Activated T-cell treated with anti-CD3 and anti-CD28 coated beads, Interleukin-2, amount 50 U/mL, for 4 hours (primary cell): ENCODE results near the gene SRPK3. TPM values are rescaled to one million over a fixed set of nuclear protein-coding genes. Genes with fewer than 3 reads are reported as not detected.
A peak's percentile ranks its signal among the peaks of the same experiment; 100 is the strongest.

Experiments
- ATAC-seq, 2 donors: fragments of 200-7000 bp; cut with Tn5 transposase; one replicate each; pipeline ENCODE4 v1.10.0; 2021
- DNase-seq: peaks from one replicate; pipeline ENCODE4 v3.0.0-alpha.2; 2020
- H3K27me3 Mint-ChIP-seq: one replicate; pipeline ENCODE4 v1.8.0; 2021; ENCODE audit warnings: low read depth, mixed read lengths
- H3K36me3 Mint-ChIP-seq: one replicate; pipeline ENCODE4 v1.8.0; 2022; ENCODE audit warnings: mixed read lengths; ENCODE audit not compliant: insufficient read depth
- H3K4me1 Mint-ChIP-seq: one replicate; pipeline ENCODE4 v1.8.0; 2021; ENCODE audit warnings: low read depth, mixed read lengths
- H3K4me3 Mint-ChIP-seq: one replicate; pipeline ENCODE4 v1.8.0; 2021; ENCODE audit warnings: mild to moderate bottlenecking, moderate library complexity, mixed read lengths
- H3K9me3 Mint-ChIP-seq: one replicate; pipeline ENCODE4 v1.8.0; 2021; ENCODE audit warnings: mixed read lengths
- total RNA-seq, 3 donors: library from RNA; stranded (reverse); gene quantifications; one replicate each; pipeline ENCODE4 v1.2.1, GENCODE V29; 2021

The SRPK3 gene
- total RNA-seq, 3 donors from 2014 or later, result not detected

DNA sequence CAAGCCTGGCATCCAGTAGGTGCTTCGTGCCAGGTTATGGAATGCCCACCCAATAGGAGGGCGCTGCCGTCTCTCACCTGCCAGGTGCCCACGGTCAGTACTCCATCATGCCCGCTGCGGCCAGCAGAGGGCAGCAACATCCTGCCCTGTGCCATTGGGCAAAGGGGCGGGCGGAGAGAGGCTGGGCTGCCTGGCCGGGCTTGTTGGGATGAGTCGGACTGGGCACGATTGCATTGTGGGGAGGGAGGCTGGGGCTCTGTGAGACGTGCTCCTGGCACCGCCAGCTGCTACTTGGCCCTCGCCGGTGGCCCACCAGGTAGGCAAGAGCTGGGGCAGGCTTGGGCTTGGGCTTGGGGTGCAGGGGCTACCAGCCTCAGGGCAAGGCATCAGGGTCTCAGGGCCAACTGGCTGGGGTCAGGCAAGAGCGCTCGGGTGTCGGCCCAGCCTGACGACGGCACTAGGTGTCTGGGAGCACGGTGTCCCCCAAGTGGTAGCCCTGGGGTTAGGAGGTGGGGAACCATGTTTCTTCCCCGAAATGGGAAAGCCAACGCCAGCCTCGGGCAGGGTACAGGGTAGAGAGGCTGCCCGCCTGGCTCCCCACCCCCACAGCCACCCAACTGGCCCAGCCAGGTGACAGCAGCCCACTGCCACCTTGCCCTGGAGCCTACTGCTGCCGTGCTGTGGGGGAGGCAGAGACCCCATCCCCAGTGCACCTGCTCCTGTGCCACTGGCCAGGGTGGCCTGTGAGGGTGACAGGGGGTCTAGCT, 16.7 kb upstream of the SRPK3 start, which contains the start of gene PLXNB3:
PLXNB3 (plus strand) TSS at position 261 of the 767 bp plus-strand sequence. CDS start 1,287 bp downstream, outside the sequence.
- no peaks in the 10 kb centered on the region for H3K27me3 Mint-ChIP-seq
- H3K4me3 Mint-ChIP-seq, result no peak within 1 kb of the TSS
- DNase-seq, result peak; percentile 78
- peaks cover 7% of the 10 kb centered on the region for H3K4me1 Mint-ChIP-seq
- H3K36me3 Mint-ChIP-seq, result no peaks in the 10 kb centered on the region
- ATAC-seq, result peak; percentile 79 to 81
- no peaks in the 10 kb centered on the region for H3K9me3 Mint-ChIP-seq

DNA sequence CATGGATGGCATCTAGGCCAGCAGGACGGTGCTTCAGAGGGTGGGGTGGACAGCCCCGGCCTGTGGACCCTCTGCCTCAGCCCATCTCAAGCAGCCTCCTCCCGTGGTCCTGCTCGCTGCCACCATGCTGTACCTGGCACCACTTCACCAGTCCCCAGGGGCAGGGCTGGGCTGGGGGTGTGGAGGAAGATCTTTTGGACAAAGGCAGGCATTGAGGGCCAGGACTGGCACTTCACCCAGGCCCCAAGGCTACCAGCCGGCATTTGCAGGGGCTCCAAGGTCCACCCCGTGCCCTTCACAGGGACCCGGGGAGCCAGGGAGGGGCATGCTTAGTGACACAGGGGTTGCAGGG, 16.1 kb upstream of the SRPK3 start:
- Mint-ChIP-seq H3K36me3 (no peaks in the 10 kb centered on the region), H3K4me3 (no peak overlapping the region), H3K27me3 (no peaks in the 10 kb centered on the region), H3K9me3 (no peaks in the 10 kb centered on the region), H3K4me1 (peaks cover 7% of the 10 kb centered on the region)
- ATAC-seq, result no peak
- DNase-seq, result peak; percentile 3

DNA sequence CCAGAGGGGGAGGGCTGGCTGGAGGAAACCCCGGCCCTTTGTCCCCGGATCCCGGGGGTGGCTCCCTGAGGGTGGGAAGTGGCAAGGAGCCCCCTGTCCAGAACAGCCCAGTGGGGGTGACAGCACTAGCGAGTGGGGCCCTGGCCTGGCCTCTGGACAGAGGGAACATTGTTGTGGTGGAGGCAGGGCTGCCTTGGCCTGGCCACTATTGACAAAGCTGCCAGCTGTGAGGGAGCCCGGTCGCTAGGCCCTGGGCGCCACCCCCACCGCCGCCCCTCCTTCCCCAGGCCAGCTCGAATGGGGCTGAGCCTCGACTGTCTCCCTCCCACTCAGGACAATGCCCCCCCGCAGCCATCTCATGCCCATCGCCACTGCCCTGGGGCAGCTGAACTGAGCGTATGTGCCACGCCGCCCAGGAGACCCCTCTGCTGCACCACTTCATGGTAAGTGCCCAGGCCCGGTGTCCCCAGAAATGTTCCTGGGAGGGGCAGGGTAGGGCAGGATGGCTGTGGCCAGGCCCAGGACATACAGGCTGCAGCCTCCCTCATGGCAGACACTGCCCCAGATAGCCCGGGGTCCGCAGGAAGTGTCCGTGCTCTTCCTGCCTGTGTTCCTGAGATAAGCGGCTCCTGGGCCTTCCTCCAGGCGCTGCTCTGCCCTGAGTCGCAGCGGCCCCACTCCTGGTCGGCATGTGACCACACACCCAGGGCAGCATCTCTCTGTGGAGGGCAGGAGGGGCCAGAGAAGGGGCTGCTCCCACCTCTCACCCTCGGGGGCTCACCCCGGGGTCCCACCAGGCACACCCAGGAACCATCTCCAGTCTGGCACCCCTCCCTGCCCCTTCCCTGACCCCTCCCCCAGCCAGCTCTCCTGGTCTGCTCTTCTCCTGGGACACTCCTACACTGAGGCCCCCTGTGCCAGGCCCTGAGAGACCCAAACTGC, 15.4 kb upstream of the SRPK3 start:
- no peaks in the 10 kb centered on the region for H3K27me3 Mint-ChIP-seq
- H3K36me3 Mint-ChIP-seq, result no peaks in the 10 kb centered on the region
- peaks cover 7% of the 10 kb centered on the region for H3K4me1 Mint-ChIP-seq
- ATAC-seq (no peak), DNase-seq (peak; percentile 4)
- no peaks in the 10 kb centered on the region for H3K9me3 Mint-ChIP-seq
- no peak overlapping the region for H3K4me3 Mint-ChIP-seq

DNA sequence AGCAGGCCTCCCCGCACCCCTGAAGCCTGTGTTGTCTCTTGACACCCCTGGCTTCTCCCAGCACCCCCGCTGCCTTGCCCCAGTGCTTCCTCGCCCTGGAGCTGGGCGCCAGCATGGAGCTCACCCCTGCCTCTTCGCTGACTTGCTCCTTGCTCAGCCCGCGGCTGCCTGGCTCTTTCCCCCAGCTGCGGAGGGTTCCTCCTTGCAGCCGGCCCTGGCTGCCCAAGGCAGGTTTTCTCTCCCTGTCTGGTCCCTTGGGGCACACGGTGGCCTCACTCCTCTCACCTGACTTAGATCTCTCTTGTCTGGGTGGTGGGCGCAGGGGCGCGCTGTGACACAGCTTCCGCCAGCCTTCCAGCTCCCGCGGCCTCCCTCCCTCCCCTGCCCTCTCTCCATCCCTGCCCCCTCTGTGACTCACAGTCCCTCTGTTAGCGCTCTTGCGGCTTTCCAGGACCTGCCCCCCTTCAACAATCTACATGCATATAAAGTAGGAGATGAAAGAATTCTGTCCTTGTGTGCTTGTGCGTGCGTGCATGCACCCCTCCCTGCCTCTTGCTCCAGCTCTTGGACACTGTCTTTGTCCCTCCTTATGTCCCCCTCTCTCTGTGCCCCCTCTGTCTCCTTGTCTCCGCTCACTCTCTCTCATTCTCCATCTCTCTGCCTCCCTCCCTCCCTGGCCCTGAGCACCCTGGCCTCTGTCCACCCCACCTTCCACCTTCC, 14.6 kb upstream of the SRPK3 start:
- peak; percentile 65 to 74 for ATAC-seq
- Mint-ChIP-seq H3K36me3 (no peaks in the 10 kb centered on the region), H3K4me3 (no peak overlapping the region), H3K9me3 (no peaks in the 10 kb centered on the region), H3K4me1 (peaks cover 7% of the 10 kb centered on the region), H3K27me3 (no peaks in the 10 kb centered on the region)
- DNase-seq, result peak; percentile 30

DNA sequence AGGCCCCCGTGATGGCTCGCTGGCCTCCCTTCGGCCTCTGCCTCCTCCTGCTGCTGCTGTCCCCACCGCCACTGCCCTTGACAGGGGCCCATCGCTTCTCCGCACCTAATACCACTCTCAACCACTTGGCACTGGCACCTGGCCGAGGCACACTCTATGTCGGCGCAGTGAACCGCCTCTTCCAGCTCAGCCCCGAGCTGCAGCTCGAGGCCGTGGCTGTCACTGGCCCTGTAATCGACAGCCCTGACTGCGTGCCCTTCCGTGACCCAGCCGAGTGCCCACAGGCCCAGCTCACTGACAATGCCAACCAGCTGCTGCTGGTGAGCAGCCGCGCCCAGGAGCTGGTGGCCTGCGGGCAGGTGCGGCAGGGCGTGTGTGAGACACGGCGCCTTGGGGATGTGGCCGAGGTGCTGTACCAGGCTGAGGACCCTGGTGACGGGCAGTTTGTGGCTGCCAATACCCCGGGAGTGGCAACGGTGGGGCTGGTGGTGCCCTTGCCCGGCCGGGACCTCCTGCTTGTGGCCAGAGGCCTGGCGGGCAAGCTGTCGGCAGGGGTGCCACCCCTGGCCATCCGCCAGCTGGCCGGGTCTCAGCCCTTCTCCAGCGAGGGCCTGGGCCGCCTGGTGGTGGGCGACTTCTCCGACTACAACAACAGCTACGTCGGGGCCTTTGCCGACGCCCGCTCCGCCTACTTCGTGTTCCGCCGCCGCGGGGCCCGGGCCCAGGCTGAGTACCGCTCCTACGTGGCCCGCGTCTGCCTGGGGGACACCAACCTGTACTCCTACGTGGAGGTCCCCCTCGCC, 13.8 kb upstream of the SRPK3 start:
- H3K4me3 Mint-ChIP-seq, result no peak overlapping the region
- H3K4me1 Mint-ChIP-seq, result peaks cover 7% of the 10 kb centered on the region
- no peaks in the 10 kb centered on the region for H3K36me3 Mint-ChIP-seq
- H3K27me3 Mint-ChIP-seq, result no peaks in the 10 kb centered on the region
- no peaks in the 10 kb centered on the region for H3K9me3 Mint-ChIP-seq
- DNase-seq (peak; percentile 5), ATAC-seq (no peak)

DNA sequence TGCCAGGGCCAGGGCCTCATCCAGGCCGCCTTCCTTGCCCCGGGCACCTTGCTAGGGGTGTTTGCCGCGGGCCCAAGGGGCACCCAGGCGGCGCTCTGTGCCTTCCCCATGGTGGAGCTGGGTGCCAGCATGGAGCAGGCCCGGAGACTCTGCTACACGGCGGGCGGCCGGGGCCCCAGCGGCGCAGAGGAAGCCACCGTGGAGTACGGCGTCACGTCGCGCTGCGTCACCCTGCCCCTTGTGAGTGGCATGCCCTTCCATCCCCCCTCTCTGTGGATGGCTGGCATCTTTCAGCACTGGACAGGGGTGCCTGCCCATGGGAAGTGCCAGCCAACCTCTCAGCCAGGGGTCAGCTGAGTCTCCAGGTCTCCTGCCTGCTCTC, 13.2 kb upstream of the SRPK3 start:
- no peaks in the 10 kb centered on the region for H3K9me3 Mint-ChIP-seq
- ATAC-seq (no peak), DNase-seq (no peak)
- peaks cover 7% of the 10 kb centered on the region for H3K4me1 Mint-ChIP-seq
- no peaks in the 10 kb centered on the region for H3K27me3 Mint-ChIP-seq
- H3K4me3 Mint-ChIP-seq, result no peak overlapping the region
- H3K36me3 Mint-ChIP-seq, result no peaks in the 10 kb centered on the region

DNA sequence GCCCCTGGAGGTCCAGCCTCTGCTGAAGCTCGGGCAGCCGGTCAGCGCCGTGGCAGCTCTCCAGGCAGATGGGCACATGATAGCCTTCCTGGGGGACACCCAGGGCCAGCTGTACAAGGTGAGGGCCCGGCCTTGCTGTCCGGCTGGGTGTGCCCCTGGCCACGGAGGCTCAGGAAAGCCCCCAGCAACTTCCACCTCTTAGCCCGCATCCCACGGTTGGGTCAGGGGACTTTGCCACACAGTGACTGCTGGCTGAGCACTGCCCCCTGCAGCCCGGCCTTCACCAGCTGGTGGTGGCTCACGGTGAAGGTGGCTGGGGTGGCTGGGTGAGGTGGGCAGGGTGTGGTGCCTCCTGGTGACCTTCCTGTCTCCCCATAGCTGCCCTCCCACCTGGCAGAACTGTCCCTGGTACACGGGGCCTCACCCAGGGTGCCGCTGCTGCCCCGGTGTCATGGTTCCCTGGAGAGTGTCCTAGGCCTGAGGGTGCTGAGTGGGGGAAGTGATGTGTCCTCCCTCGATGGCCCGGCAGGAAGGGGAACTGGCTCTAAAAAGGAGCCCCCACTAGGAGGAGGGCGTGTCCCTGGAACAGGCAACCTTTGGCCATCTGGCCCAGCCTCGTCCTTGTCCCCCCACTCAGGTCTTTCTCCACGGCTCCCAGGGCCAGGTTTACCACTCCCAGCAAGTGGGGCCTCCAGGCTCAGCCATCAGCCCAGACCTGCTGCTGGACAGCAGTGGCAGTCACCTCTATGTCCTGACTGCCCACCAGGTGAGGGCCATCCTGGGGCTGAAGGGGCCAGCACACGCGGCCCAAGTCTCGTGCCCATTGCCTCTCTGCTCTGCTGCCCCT, 12.3 kb upstream of the SRPK3 start:
- peak; percentile 3 for DNase-seq
- H3K36me3 Mint-ChIP-seq, result no peaks in the 10 kb centered on the region
- no peak for ATAC-seq
- H3K9me3 Mint-ChIP-seq, result no peaks in the 10 kb centered on the region
- no peaks in the 10 kb centered on the region for H3K27me3 Mint-ChIP-seq
- H3K4me1 Mint-ChIP-seq, result peaks cover 7% of the 10 kb centered on the region
- no peak overlapping the region for H3K4me3 Mint-ChIP-seq

DNA sequence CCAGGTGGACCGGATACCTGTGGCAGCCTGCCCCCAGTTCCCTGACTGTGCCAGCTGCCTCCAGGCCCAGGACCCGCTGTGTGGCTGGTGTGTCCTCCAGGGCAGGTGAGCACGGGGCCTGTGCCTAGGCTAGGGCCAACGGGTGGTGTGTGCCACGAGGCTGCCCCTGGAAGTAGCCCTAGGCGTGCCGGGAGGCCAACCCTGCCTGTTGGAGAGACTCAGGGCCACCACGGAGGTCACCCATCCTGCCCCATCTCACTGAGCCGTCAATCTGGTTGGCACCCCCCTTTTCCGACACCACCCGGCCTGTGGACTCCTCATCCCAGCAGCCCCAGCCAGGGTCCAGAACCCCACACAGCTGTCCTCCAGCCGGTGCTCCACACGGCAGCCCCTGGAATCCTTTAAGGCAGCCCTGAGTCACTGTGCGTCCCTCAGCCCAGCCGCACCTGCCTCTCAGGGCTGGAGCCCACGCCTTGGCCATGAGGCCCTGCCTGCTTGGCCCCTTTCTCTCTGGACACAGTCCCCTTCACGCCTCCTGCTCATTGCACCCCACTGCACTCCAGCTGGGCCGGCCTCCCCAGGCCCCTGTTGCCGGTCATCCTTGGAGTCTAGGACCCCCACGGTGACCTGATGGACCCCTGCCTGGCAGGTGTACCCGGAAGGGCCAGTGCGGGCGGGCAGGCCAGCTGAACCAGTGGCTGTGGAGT, 11.5 kb upstream of the SRPK3 start:
- ATAC-seq, result no peak
- Mint-ChIP-seq H3K27me3 (no peaks in the 10 kb centered on the region), H3K4me3 (no peak overlapping the region), H3K4me1 (peaks cover 4% of the 10 kb centered on the region), H3K9me3 (no peaks in the 10 kb centered on the region), H3K36me3 (no peaks in the 10 kb centered on the region)
- DNase-seq, result peak; percentile 4

DNA sequence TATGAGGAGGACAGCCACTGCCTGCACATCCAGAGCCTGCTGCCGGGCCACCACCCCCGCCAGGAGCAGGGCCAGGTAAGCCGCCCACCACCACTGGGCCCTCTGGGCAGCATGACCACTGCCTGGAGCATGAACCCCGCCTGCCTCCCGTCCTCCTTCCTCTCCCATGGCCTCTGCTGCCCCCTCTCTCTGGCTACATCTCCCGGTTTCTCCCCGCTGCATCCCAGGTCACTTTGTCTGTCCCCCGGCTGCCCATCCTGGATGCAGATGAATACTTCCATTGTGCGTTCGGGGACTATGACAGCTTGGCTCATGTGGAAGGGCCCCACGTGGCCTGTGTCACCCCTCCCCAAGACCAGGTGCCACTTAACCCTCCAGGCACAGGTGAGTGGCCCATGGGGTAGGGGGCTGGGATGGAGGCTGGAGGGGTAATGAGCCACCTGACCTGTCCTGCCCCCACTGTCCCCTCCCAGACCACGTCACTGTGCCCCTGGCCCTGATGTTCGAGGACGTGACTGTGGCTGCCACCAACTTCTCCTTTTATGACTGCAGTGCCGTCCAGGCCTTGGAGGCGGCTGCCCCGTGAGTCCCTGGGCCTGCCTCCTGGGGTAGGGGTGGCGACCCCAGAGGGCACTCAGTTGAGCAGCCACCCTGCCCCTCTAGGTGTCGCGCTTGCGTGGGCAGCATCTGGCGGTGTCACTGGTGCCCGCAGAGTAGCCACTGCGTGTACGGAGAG, 10.8 kb upstream of the SRPK3 start:
- DNase-seq (peak; percentile 4), ATAC-seq (no peak)
- Mint-ChIP-seq H3K27me3 (no peaks in the 10 kb centered on the region), H3K36me3 (no peaks in the 10 kb centered on the region), H3K4me1 (peaks cover 4% of the 10 kb centered on the region), H3K9me3 (no peaks in the 10 kb centered on the region), H3K4me3 (no peak overlapping the region)

DNA sequence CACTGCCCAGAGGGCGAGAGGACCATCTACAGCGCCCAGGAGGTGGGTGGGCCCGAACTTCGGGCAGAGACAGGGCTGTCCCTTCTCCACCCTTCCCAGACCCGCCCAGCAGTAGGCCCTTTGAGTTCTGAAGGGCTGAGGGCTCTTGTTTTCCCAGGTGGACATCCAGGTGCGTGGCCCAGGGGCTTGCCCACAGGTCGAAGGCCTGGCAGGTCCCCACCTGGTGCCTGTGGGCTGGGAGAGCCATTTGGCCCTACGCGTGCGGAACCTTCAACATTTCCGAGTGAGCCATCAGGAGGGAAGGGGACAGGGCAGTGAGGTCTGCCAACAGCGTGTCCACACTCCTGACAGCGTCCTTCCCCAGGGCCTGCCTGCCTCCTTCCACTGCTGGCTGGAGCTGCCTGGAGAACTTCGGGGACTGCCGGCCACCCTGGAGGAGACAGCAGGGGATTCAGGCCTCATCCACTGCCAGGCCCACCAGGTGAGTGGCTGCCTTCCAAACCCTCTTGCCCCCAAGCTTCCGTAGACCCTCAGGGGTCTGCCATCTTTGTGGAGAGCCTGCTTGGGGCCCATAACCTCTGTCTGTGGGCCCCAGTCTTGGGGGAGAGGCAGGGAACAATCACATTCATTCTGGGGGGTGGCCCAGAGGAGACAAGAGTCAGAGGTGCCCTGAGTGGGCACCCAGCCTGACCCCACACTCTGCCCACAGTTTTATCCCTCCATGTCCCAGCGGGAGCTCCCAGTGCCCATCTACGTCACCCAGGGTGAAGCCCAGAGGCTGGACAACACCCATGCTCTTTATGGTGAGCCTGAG, 10.0 kb upstream of the SRPK3 start:
- no peak overlapping the region for H3K4me3 Mint-ChIP-seq
- no peak for DNase-seq
- H3K36me3 Mint-ChIP-seq, result no peaks in the 10 kb centered on the region
- ATAC-seq, result no peak
- no peaks in the 10 kb centered on the region for H3K9me3 Mint-ChIP-seq
- no peaks in the 10 kb centered on the region for H3K27me3 Mint-ChIP-seq
- H3K4me1 Mint-ChIP-seq, result peaks cover 4% of the 10 kb centered on the region

DNA sequence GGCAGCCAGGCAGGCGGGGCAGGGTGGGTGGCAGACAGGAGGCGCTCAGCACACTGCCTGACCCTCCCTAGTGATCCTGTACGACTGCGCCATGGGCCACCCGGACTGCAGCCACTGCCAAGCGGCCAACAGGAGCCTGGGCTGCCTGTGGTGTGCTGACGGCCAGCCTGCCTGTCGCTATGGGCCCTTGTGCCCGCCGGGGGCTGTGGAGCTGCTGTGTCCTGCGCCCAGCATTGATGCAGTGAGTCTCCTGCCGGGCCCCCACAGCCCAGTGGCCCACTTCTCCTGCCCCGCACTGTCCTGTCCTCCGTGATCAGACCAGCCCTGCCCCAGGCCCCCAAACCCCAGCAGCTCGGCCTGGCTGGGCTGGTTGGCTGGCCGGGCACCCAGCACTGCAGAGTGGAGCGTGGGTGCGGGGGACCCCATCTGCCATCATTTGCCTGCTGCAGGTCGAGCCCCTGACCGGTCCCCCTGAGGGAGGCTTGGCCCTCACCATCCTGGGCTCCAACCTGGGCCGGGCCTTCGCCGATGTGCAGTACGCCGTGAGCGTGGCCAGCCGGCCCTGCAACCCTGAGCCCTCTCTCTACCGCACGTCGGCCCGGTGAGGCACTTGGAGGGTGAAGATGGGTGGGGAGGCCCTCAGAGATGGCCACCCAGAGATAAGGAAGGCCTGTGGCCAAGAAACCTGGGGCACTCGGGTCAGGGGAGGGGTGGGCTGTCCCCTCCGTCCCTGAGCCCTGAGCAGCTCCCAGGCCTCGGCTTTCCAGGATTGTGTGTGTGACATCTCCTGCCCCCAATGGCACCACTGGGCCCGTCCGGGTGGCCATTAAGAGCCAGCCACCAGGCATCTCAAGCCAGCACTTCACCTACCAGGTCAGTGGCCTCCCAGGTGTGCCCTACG, 9.2 kb upstream of the SRPK3 start:
- H3K4me3 Mint-ChIP-seq, result no peak overlapping the region
- ATAC-seq (no peak), DNase-seq (no peak)
- no peaks in the 10 kb centered on the region for H3K36me3 Mint-ChIP-seq
- no peaks in the 10 kb centered on the region for H3K9me3 Mint-ChIP-seq
- H3K27me3 Mint-ChIP-seq, result no peaks in the 10 kb centered on the region
- H3K4me1 Mint-ChIP-seq, result peaks cover 1% of the 10 kb centered on the region
